GM12875 (cell line): ENCODE results near the gene IFNLR1.

Source experiments
- H3K4me3 ChIP-seq: one replicate; pipeline ENCODE4 v1.5.1; 2011; ENCODE audit warnings: low read depth, low read length, control low read depth
- CTCF ChIP-seq: IDR thresholded peaks from 2 replicates; pipeline ENCODE4 v1.5.1; 2011; ENCODE audit warnings: low read depth, mild to moderate bottlenecking, control low read depth, inconsistent platforms, low read length, moderate library complexity, borderline replicate concordance; ENCODE audit not compliant: insufficient read depth

Gene IFNLR1

GRCh38 chr1:24206083-24206464 is 19.0 kb upstream of the IFNLR1 start:
- no peak overlapping the region for H3K4me3 ChIP-seq
- TF ChIP-seq CTCF = no peak

GRCh38 chr1:24205345-24206082 is 18.4 kb upstream of the IFNLR1 start:
- H3K4me3 ChIP-seq = no peak overlapping the region
- no peak for TF ChIP-seq CTCF

- TF ChIP-seq CTCF = no peak
- H3K4me3 ChIP-seq = no peak overlapping the region
Observed at GRCh38 chr1:24204116-24204515, 17.0 kb upstream of the IFNLR1 start.

- no peak for TF ChIP-seq CTCF
- H3K4me3 ChIP-seq = no peak overlapping the region
Observed at GRCh38 chr1:24203404-24203803, 16.3 kb upstream of the IFNLR1 start.

GRCh38 chr1:24202987-24203386 is 15.9 kb upstream of the IFNLR1 start:
- no peak overlapping the region for H3K4me3 ChIP-seq
- TF ChIP-seq CTCF = no peak

DNA sequence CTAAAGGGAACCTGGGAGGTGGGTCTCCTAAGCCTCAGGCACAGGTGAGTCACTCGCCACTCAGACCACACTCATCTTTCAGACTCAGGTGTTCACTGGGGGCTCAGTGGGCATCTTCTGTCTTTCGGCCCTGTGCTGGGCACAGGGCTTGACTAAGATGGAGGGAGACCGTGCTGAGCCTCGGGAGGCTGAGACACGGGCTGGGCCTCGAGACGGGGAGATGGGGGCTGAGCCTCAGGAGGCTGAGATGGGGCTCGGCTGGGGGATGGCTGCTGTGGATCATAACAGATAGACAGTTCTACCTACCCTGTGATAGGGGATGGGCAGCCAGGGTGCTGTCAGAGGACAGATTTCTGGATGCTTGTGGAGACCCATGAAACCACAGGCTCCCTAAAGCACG is 15.5 kb upstream of the IFNLR1 start:
- no peak overlapping the region for H3K4me3 ChIP-seq
- no peak for TF ChIP-seq CTCF

GRCh38 chr1:24201941-24202440 is 14.9 kb upstream of the IFNLR1 start:
- no peak overlapping the region for H3K4me3 ChIP-seq
- TF ChIP-seq CTCF = peak; percentile 82
